T-helper 2 cell treated with Interferon-gamma antibody and Interleukin-4, amounts not matched to agents 5 μg/mL and 100 μg/mL, for 36 hours (primary cell): ENCODE measurements around the gene HIPK4.
"Not testable (repeated sequence)": the region's sequence is repeated elsewhere in the genome, so short reads cannot be mapped to it uniquely, and the experiment has no call there.

Source experiments
- DNase-seq: peaks from one replicate; pipeline ENCODE4 v3.0.0; 2021; ENCODE audit warnings: low spot score
- H3K27ac Mint-ChIP-seq: one replicate; pipeline ENCODE4 v1.8.0; 2021; ENCODE audit warnings: mild to moderate bottlenecking, mixed read lengths
- H3K27me3 Mint-ChIP-seq: one replicate; pipeline ENCODE4 v1.8.0; 2021; ENCODE audit warnings: low read depth, mixed read lengths
- H3K36me3 Mint-ChIP-seq: one replicate; pipeline ENCODE4 v1.8.0; 2021; ENCODE audit warnings: low read depth, mixed read lengths
- H3K4me1 Mint-ChIP-seq: one replicate; pipeline ENCODE4 v1.8.0; 2021; ENCODE audit warnings: low read depth, mixed read lengths
- H3K4me3 Mint-ChIP-seq: one replicate; pipeline ENCODE4 v1.8.0; 2022; ENCODE audit warnings: mild to moderate bottlenecking, moderate library complexity, mixed read lengths
- H3K9me3 Mint-ChIP-seq: one replicate; pipeline ENCODE4 v1.8.0; 2021; ENCODE audit warnings: mixed read lengths

HIPK4 gene

GRCh38 chr19:40336601-40336900, 53.4 kb downstream of the HIPK4 start:
- H3K4me3 Mint-ChIP-seq, result no peak overlapping the region
- H3K27ac Mint-ChIP-seq, result no peak overlapping the region
- no peaks in the 10 kb centered on the region for H3K9me3 Mint-ChIP-seq
- no peaks in the 10 kb centered on the region for H3K27me3 Mint-ChIP-seq
- H3K4me1 Mint-ChIP-seq, result peaks cover 1% of the 10 kb centered on the region
- DNase-seq, result no peak
- H3K36me3 Mint-ChIP-seq, result peaks cover 28% of the 10 kb centered on the region

DNA sequence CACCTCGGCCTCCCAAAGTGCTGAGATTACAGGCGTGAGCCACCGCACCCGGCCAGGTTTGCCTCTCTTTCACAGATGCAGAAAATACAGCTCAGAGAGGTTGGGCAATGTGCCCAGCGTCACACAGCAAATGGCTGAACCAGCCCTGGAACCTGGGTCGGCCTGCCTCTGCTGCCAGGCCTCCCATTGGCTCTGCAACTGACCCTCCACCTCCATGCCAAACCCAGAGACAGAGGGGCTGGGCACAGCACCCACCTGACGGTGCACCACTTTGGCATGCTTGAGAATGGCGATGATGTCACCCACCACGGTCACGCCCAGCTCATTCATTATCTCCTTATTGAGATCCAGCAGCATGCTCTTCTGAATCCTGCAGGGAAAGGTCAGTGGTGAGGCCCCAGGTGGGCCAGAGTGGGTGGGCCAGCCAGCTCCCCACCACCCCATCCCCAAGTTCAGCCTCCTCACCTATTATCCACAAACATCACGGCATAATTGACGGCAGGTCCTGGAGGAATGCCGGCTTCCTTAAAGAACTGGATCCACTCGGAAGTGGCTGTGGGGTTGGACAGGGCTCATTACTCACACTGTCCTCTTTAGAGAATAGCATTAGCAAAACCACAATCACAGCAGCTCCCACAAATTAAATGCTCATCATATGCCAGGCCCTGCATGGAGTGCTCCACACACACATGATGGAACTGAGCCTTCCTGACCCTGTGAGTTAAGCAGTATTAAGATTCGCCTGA, 54.0 kb downstream of the HIPK4 start:
- Mint-ChIP-seq H3K4me1 (peaks cover 1% of the 10 kb centered on the region), H3K9me3 (no peaks in the 10 kb centered on the region), H3K36me3 (peaks cover 33% of the 10 kb centered on the region), H3K27ac (no peak overlapping the region), H3K4me3 (no peak overlapping the region), H3K27me3 (no peaks in the 10 kb centered on the region)
- no peak for DNase-seq

- H3K9me3 Mint-ChIP-seq, result no peaks in the 10 kb centered on the region
- peaks cover 33% of the 10 kb centered on the region for H3K36me3 Mint-ChIP-seq
Measured at GRCh38 chr19:40335101-40335500, 54.9 kb downstream of the HIPK4 start.

DNA sequence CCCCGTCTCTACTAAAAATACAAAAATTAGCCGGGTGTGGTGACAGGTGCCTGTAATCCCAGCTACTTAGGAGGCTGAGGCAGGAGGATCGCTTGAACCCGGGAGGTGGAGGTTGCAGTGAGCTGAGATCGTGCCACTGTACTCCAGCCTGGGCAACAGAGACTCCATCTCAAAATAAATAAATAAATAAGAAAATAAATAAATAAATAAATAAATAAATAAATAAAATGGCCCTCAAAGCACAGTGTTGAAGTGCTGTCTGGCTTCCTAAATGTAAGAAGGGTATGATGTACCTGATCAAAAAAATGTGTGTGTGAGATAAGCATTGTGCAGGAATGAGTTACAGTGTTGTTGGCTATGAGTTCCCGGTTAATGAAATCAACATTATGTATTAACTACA, 56.9 kb downstream of the HIPK4 start:
- not testable (repeated sequence) for H3K27ac Mint-ChIP-seq, H3K27me3 Mint-ChIP-seq, H3K4me1 Mint-ChIP-seq, H3K9me3 Mint-ChIP-seq, DNase-seq, H3K4me3 Mint-ChIP-seq
- peaks cover 31% of the 10 kb centered on the region for H3K36me3 Mint-ChIP-seq

More at GRCh38 chr19:40335101-40335500, 54.9 kb downstream of the HIPK4 start:
- no peak overlapping the region for H3K4me3 Mint-ChIP-seq
- no peaks in the 10 kb centered on the region for H3K27me3 Mint-ChIP-seq
- no peak for DNase-seq
- no peak overlapping the region for H3K27ac Mint-ChIP-seq
- peaks cover 1% of the 10 kb centered on the region for H3K4me1 Mint-ChIP-seq

GRCh38 chr19:40332669-40333068, 57.3 kb downstream of the HIPK4 start:
- no peak overlapping the region for H3K27ac Mint-ChIP-seq
- no peak overlapping the region for H3K4me3 Mint-ChIP-seq
- H3K36me3 Mint-ChIP-seq, result peaks cover 31% of the 10 kb centered on the region
- H3K4me1 Mint-ChIP-seq, result no peaks in the 10 kb centered on the region
- H3K27me3 Mint-ChIP-seq, result no peaks in the 10 kb centered on the region
- no peaks in the 10 kb centered on the region for H3K9me3 Mint-ChIP-seq
- no peak for DNase-seq

DNA sequence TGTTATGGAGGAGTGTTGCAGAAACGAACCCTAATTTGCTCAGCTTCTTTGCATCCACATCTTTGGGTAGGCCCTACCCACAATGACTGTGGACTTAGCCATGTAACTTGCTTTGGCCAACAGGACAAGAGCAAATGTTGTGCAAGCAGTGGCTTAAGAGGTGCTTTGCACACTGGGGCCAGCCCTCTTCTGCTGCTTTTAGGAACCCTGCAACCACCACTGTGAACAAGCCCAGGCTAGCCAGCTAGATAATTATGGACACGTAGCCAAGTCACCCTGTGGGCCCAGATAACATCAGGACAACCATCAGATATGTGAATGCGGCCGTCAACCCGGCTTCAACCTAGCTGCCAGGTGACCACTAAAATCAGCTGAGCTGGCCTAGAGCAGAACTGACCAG, 58.9 kb downstream of the HIPK4 start:
- Mint-ChIP-seq H3K36me3 (peaks cover 31% of the 10 kb centered on the region), H3K9me3 (no peaks in the 10 kb centered on the region)

More for the DNA sequence above, 58.9 kb downstream of the HIPK4 start:
- no peak for DNase-seq
- Mint-ChIP-seq H3K4me1 (no peaks in the 10 kb centered on the region), H3K27me3 (no peaks in the 10 kb centered on the region), H3K4me3 (no peak overlapping the region), H3K27ac (no peak overlapping the region)
